ENCODE data around the gene NCOA4. TPM values are rescaled to one million over a fixed set of nuclear protein-coding genes. Genes with fewer than 3 reads are reported as not detected.
A peak's percentile ranks its signal among the peaks of the same experiment; 100 is the strongest.

NCOA4 gene
- total RNA-seq, result 10 to 100 TPM; 90.0 to 90.1 TPM
- polyA plus RNA-seq, result 100 to 1,000 TPM; 153 to 162 (median 155) TPM
- 149 to 328 (median 315) reads per million in 6 experiments for total RNA-seq

- DNase-seq, result peak; percentile 91 to 99 (median 95)
Measured at GRCh38 chr10:46030091-46030937, at the start of gene NCOA4. Gene NCOA4 (minus strand): TSS chr10:46030623. CDS start chr10:46016680, 13,943 bp downstream.

GRCh38 chr10:46079831-46080585 is 49.6 kb upstream of the NCOA4 start:
- ATAC-seq, result no peak
- Mint-ChIP-seq H3K36me3 (peaks cover 0 to 8% (median 0%) of the 10 kb centered on the region in 3 donors), H3K4me3 (peak overlapping the region in 2 of 10 donors; percentile 24 to 33), H3K4me1 (peaks cover 13 to 39% (median 24%) of the 10 kb centered on the region in 4 donors), H3K27me3 (no peaks in the 10 kb centered on the region), H3K27ac (peak overlapping the region in 5 of 10 donors; percentile 37 to 76 (median 49)), H3K9me3 (peaks cover 0 to 25% (median 4%) of the 10 kb centered on the region in 9 donors)
- no peak for DNase-seq
- POLR2A ChIA-PET, result interaction anchor here (1.5 to 1.7 kb wide), 2 partner anchors 12 to 15 kb away, joined by 4 to 6 read pairs; no protein-coding TSS in a partner anchor

More at GRCh38 chr10:46030091-46030937, at the start of gene NCOA4:
- peak within 1 kb of the TSS; percentile 92 to 99 (median 97) for H3K27ac Mint-ChIP-seq
- H3K4me3 Mint-ChIP-seq, result peak within 1 kb of the TSS; percentile 92 to 100 (median 98)
- no peaks in the 10 kb centered on the region for H3K27me3 Mint-ChIP-seq
- H3K9me3 Mint-ChIP-seq, result no peaks in the 10 kb centered on the region
- POLR2A ChIA-PET, result interaction anchor here (0.7 to 1.5 kb wide), 4 partner anchors 11 to 65 kb away, joined by 3 to 9 read pairs (median 4); no protein-coding TSS in a partner anchor
- H3K36me3 Mint-ChIP-seq, result peaks cover 0 to 16% (median 0%) of the 10 kb centered on the region in 3 donors
- peaks cover 24 to 57% (median 56%) of the 10 kb centered on the region in 4 donors for H3K4me1 Mint-ChIP-seq
- peak; percentile 96 for ATAC-seq

GRCh38 chr10:46077731-46078413 is 47.4 kb upstream of the NCOA4 start:
- H3K27me3 Mint-ChIP-seq, result no peaks in the 10 kb centered on the region
- ATAC-seq (no peak), DNase-seq (no peak)
- POLR2A ChIA-PET, result interaction anchor here (0.7 to 1.9 kb wide), 3 partner anchors 14 to 58 kb away, joined by 3 to 10 read pairs (median 3); no protein-coding TSS in a partner anchor
- peak overlapping the region; percentile 3 to 92 (median 70) for H3K27ac Mint-ChIP-seq
- H3K36me3 Mint-ChIP-seq, result peaks cover 0 to 4% (median 0%) of the 10 kb centered on the region in 3 donors
- peaks cover 0 to 18% (median 3%) of the 10 kb centered on the region in 9 donors for H3K9me3 Mint-ChIP-seq
- peak overlapping the region in 4 of 10 donors; percentile 37 to 59 (median 55) for H3K4me3 Mint-ChIP-seq
- H3K4me1 Mint-ChIP-seq, result peaks cover 13 to 39% (median 24%) of the 10 kb centered on the region in 4 donors

- POLR2A ChIA-PET, result interaction anchor here (0.7 to 1.9 kb wide), 3 partner anchors 15 to 57 kb away, joined by 3 to 10 read pairs (median 3); no protein-coding TSS in a partner anchor
- peak in 1 of 10 donors; percentile 16 for DNase-seq
Measured at GRCh38 chr10:46077141-46077554, 46.7 kb upstream of the NCOA4 start.

GRCh38 chr10:46075869-46076268 is 45.4 kb upstream of the NCOA4 start:
- H3K36me3 Mint-ChIP-seq, result no peaks in the 10 kb centered on the region
- POLR2A ChIA-PET, result interaction anchor here (0.7 kb wide), 2 partner anchors 9 to 15 kb away, joined by 3 to 4 read pairs; no protein-coding TSS in a partner anchor
- H3K4me1 Mint-ChIP-seq, result peaks cover 13 to 31% (median 24%) of the 10 kb centered on the region in 4 donors
- ATAC-seq (no peak), DNase-seq (no peak)
- H3K9me3 Mint-ChIP-seq, result peaks cover 0 to 4% (median 0%) of the 10 kb centered on the region in 9 donors
- H3K4me3 Mint-ChIP-seq, result no peak overlapping the region
- H3K27ac Mint-ChIP-seq, result peak overlapping the region in 3 of 10 donors; percentile 25 to 49 (median 43)
- no peaks in the 10 kb centered on the region for H3K27me3 Mint-ChIP-seq

More at GRCh38 chr10:46077141-46077554, 46.7 kb upstream of the NCOA4 start:
- ATAC-seq, result peak in 1 of 2 donors; percentile 35
- Mint-ChIP-seq H3K4me1 (peaks cover 13 to 37% (median 24%) of the 10 kb centered on the region in 4 donors), H3K9me3 (peaks cover 0 to 10% (median 0%) of the 10 kb centered on the region in 9 donors), H3K4me3 (peak overlapping the region in 6 of 10 donors; percentile 32 to 59 (median 44)), H3K36me3 (peaks cover 0 to under 1% (median 0%) of the 10 kb centered on the region in 3 donors), H3K27ac (peak overlapping the region; percentile 3 to 92 (median 70)), H3K27me3 (no peaks in the 10 kb centered on the region)

- DNase-seq (no peak), ATAC-seq (no peak)
- POLR2A ChIA-PET, result interaction anchor here (1.2 kb wide), 1 partner anchor 9 kb away, joined by 3 read pairs; no protein-coding TSS in a partner anchor
- no peaks in the 10 kb centered on the region for H3K36me3 Mint-ChIP-seq
- no peak overlapping the region for H3K4me3 Mint-ChIP-seq
- H3K27ac Mint-ChIP-seq, result peak overlapping the region in 1 of 10 donors; percentile 43
- H3K4me1 Mint-ChIP-seq, result peaks cover 14 to 22% (median 18%) of the 10 kb centered on the region in 4 donors
- no peaks in the 10 kb centered on the region for H3K27me3 Mint-ChIP-seq
- peaks cover 0 to 4% (median 0%) of the 10 kb centered on the region in 9 donors for H3K9me3 Mint-ChIP-seq
Measured at GRCh38 chr10:46074196-46074946, 43.9 kb upstream of the NCOA4 start.

- Mint-ChIP-seq H3K4me1 (peaks cover 17 to 19% (median 18%) of the 10 kb centered on the region in 4 donors), H3K36me3 (no peaks in the 10 kb centered on the region), H3K27me3 (no peaks in the 10 kb centered on the region), H3K4me3 (no peak overlapping the region), H3K27ac (no peak overlapping the region), H3K9me3 (peaks cover 0 to 2% (median 0%) of the 10 kb centered on the region in 9 donors)
- ATAC-seq (no peak), DNase-seq (no peak)
- POLR2A ChIA-PET, result interaction anchor here (1.2 kb wide), 1 partner anchor 10 kb away, joined by 3 read pairs; no protein-coding TSS in a partner anchor
Measured at GRCh38 chr10:46073564-46073963, 43.1 kb upstream of the NCOA4 start.

- ATAC-seq, result no peak
- Mint-ChIP-seq H3K27me3 (no peaks in the 10 kb centered on the region), H3K27ac (no peak overlapping the region), H3K4me3 (no peak overlapping the region), H3K36me3 (no peaks in the 10 kb centered on the region), H3K4me1 (peaks cover 0 to 8% (median 2%) of the 10 kb centered on the region in 4 donors), H3K9me3 (no peaks in the 10 kb centered on the region)
- DNase-seq, result no peak
- POLR2A ChIA-PET, result no interaction called here
Measured at GRCh38 chr10:46070749-46071148, 40.3 kb upstream of the NCOA4 start.

- Mint-ChIP-seq H3K4me3 (no peak overlapping the region), H3K27me3 (no peaks in the 10 kb centered on the region), H3K36me3 (no peaks in the 10 kb centered on the region), H3K27ac (peak overlapping the region in 2 of 10 donors; percentile 37 to 46), H3K9me3 (no peaks in the 10 kb centered on the region), H3K4me1 (peaks cover 0 to 8% (median 2%) of the 10 kb centered on the region in 4 donors)
- POLR2A ChIA-PET, result no interaction called here
- DNase-seq, result no peak
- ATAC-seq, result no peak
Measured at GRCh38 chr10:46069771-46070463, 39.5 kb upstream of the NCOA4 start.

GRCh38 chr10:46068905-46069304 is 38.5 kb upstream of the NCOA4 start:
- POLR2A ChIA-PET, result no interaction called here
- no peak overlapping the region for H3K4me3 Mint-ChIP-seq
- H3K9me3 Mint-ChIP-seq, result no peaks in the 10 kb centered on the region
- H3K27me3 Mint-ChIP-seq, result no peaks in the 10 kb centered on the region
- H3K36me3 Mint-ChIP-seq, result no peaks in the 10 kb centered on the region
- no peak for DNase-seq
- H3K4me1 Mint-ChIP-seq, result peaks cover 0 to 8% (median 2%) of the 10 kb centered on the region in 4 donors
- peak overlapping the region in 1 of 10 donors; percentile 20 for H3K27ac Mint-ChIP-seq
- ATAC-seq, result no peak

Measured in naive thymus-derived CD8-positive, alpha-beta T cell (primary cell).